Measurements from ENCODE around the gene TLR1. TPM values are rescaled to one million over a fixed set of nuclear protein-coding genes. Genes with fewer than 3 reads are reported as not detected.
A peak's percentile ranks its signal among the peaks of the same experiment; 100 is the strongest.

Gene TLR1
- total and polyA plus RNA-seq, 7 donors = 0.22 to 4.1 (median 1.7) TPM

DNA sequence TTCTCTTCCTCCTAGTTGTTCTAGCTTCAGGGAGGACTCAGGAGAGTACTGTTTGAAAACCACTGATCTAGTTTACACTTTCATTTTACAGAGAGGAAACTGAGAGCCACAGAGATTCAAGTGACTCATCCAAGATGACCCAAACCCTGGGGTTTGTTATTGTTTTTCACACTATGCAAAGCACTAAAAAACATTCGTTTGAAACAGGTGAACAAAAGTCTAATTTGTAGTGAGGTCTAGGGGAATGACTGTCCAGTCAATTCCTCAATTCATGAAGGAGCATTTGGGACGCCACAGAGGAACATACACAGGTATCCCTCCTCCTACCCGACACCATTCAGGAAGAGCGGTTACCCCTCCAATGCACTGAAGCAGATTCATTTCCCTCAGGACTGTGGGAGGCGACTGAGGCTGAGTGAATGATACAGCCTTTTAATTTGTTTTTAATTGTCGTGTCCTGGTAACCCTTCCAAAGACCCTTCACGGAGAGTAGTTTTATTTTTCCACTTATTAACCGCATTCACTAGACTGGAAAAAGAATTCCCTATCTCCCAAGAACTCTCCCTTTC, 52.1 kb downstream of the TLR1 start:
- TF ChIP-seq CTCF (IDR thresholded peaks at IDR 0.05) = no peak
- DNase-seq (no peak), ATAC-seq (peak in 2 of 4 donors; percentile 10 to 19)
- peak overlapping the region; percentile 12 for H3K27ac ChIP-seq
- WGBS, 3 donors = 57 to 66% (median 58%) methylated on average over 8 of the region's 8 CpGs
- intact Hi-C loops (cut with DNase I) = no loop called here
- H3K4me3 ChIP-seq = no peak overlapping the region
- no peaks in the 10 kb centered on the region for H3K27me3 ChIP-seq (ENCODE audit: insufficient read depth in 3 of 3, low read length in 2 of 3)
- H3K9me3 ChIP-seq = no peaks in the 10 kb centered on the region
- no peaks in the 10 kb centered on the region for H3K36me3 ChIP-seq (ENCODE audit: insufficient read depth in 1 of 2, low read depth in 1 of 2)
- H3K4me1 ChIP-seq = no peaks in the 10 kb centered on the region

- DNase-seq (no peak), ATAC-seq (no peak)
- Histone ChIP-seq H3K36me3 (ENCODE audit: insufficient read depth in 1 of 2, low read depth in 1 of 2) (no peaks in the 10 kb centered on the region), H3K9me3 (no peaks in the 10 kb centered on the region), H3K27me3 (ENCODE audit: insufficient read depth in 3 of 3, low read length in 2 of 3) (no peaks in the 10 kb centered on the region), H3K27ac (no peak overlapping the region), H3K4me3 (no peak overlapping the region), H3K4me1 (no peaks in the 10 kb centered on the region)
- TF ChIP-seq CTCF (IDR thresholded peaks at IDR 0.05) = no peak
- WGBS, 3 donors = 68 to 75% (median 74%) methylated on average over 13 of the region's 13 CpGs
- intact Hi-C loops (cut with DNase I) = no loop called here
Measured at GRCh38 chr4:38751341-38752010, 53.1 kb downstream of the TLR1 start.

GRCh38 chr4:38749336-38749735, 55.3 kb downstream of the TLR1 start:
- TF ChIP-seq CTCF (IDR thresholded peaks at IDR 0.05) = no peak
- Histone ChIP-seq H3K9me3 (no peaks in the 10 kb centered on the region), H3K27me3 (ENCODE audit: insufficient read depth in 3 of 3, low read length in 2 of 3) (no peaks in the 10 kb centered on the region), H3K4me3 (no peak overlapping the region), H3K27ac (no peak overlapping the region), H3K36me3 (ENCODE audit: insufficient read depth in 1 of 2, low read depth in 1 of 2) (no peaks in the 10 kb centered on the region), H3K4me1 (no peaks in the 10 kb centered on the region)
- 73 to 76% (median 74%) methylated on average over 4 of the region's 4 CpGs for WGBS, 3 donors
- ATAC-seq (no peak), DNase-seq (no peak)
- intact Hi-C loops (cut with DNase I) = no loop called here

DNA sequence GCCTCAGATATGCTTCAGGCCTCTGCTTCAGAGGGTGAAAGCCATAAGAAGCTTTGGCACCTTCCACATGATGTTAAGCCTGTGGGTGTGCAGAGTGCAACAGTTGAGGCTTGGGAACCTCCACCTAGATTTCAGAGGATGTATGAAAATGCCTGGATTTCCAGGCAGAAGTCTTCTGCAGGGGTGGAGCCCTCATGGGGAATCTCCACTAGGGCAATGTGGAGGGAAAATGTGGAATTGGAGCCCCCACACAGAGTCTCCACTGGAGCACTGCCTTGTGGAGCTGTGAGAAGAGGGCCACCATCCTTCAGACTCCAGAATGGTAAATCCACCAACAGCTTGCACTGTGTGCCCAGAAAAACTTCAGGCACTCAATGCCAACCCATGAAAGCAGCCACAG, 57.0 kb downstream of the TLR1 start:
- Histone ChIP-seq H3K27me3 (ENCODE audit: insufficient read depth in 3 of 3, low read length in 2 of 3) (no peaks in the 10 kb centered on the region), H3K4me1 (no peaks in the 10 kb centered on the region), H3K4me3 (no peak overlapping the region), H3K36me3 (ENCODE audit: insufficient read depth in 1 of 2, low read depth in 1 of 2) (no peaks in the 10 kb centered on the region), H3K9me3 (no peaks in the 10 kb centered on the region), H3K27ac (no peak overlapping the region)
- DNase-seq (no peak), ATAC-seq (no peak)
- no peak for TF ChIP-seq CTCF (IDR thresholded peaks at IDR 0.05)
- intact Hi-C loops (cut with DNase I) = no loop called here

Other genes with a start within 250 kb of the TLR1 start
- gene KLF3, start 140.6 kb downstream of the TLR1 start, total RNA-seq = 10 to 100 TPM; 14.2 to 29.1 (median 18.5) TPM
- gene KLF3, start 140.6 kb downstream of the TLR1 start, polyA plus RNA-seq = 10 to 100 TPM in 2 of 3 donors, 1 to 10 TPM in 1; 8.9 to 14.7 (median 12.2) TPM
- under 1 TPM in 3 of 4 donors, not detected in 1; 0.11 to 0.17 (median 0.15) TPM for gene TLR10, start 21.8 kb downstream of the TLR1 start, total RNA-seq
- under 1 TPM in 2 of 3 donors, not detected in 1; 0.01 TPM for gene TLR10, start 21.8 kb downstream of the TLR1 start, polyA plus RNA-seq
- 1 to 10 TPM in 3 of 4 donors, under 1 TPM in 1; 0.79 to 1.3 (median 1.2) TPM for gene TLR6, start 52.0 kb upstream of the TLR1 start, total RNA-seq
- gene TLR6, start 52.0 kb upstream of the TLR1 start, polyA plus RNA-seq = under 1 TPM; 0.12 to 0.31 (median 0.13) TPM
- 10 to 100 TPM; 11.2 to 20.0 (median 17.5) TPM for gene FAM114A1, start 63.0 kb upstream of the TLR1 start, total RNA-seq
- 10 to 100 TPM in 1 of 3 donors, 1 to 10 TPM in 2; 5.6 to 16.6 (median 8.9) TPM for gene FAM114A1, start 63.0 kb upstream of the TLR1 start, polyA plus RNA-seq
- gene TMEM156, start 227.6 kb upstream of the TLR1 start, total RNA-seq = under 1 TPM in 1 of 4 donors, not detected in 3; 0.15 TPM
- under 1 TPM in 2 of 3 donors, not detected in 1; 0.08 to 0.10 TPM for gene TMEM156, start 227.6 kb upstream of the TLR1 start, polyA plus RNA-seq